Mesendoderm (in vitro differentiated cells): ENCODE results near the gene VPS54.

Experiments used
- DNase-seq: peaks from one replicate; pipeline ENCODE4 v3.0.0; 2013
- H2AK5ac ChIP-seq: 2 replicates; pipeline ENCODE4 v1.6.1; 2013; ENCODE audit warnings: low read length, inconsistent platforms
- H2BK120ac ChIP-seq: 2 replicates; pipeline ENCODE4 v1.6.1; 2013; ENCODE audit warnings: low read depth, mild to moderate bottlenecking, low read length, moderate library complexity, mixed read lengths
- H2BK15ac ChIP-seq: replicated peaks from 2 replicates; pipeline ENCODE4 v1.6.1; 2013; ENCODE audit warnings: low read depth, mild to moderate bottlenecking, moderate library complexity
- H2BK5ac ChIP-seq: 2 replicates; pipeline ENCODE4 v1.6.1; 2013; ENCODE audit warnings: low read length, inconsistent platforms
- H3K18ac ChIP-seq: 2 replicates; pipeline ENCODE4 v1.6.1; 2013; ENCODE audit warnings: mild to moderate bottlenecking, low read length, mixed read lengths
- H3K23ac ChIP-seq: one replicate; pipeline ENCODE4 v1.6.1; 2013; ENCODE audit warnings: low read length
- H3K27ac ChIP-seq: 2 replicates; pipeline ENCODE4 v1.5.1; 2013; ENCODE audit warnings: low read depth, mild to moderate bottlenecking, inconsistent platforms, low read length, moderate library complexity
- H3K27me3 ChIP-seq: 2 replicates; pipeline ENCODE4 v1.6.1; 2013; ENCODE audit warnings: low read length, control low read depth, mild to moderate bottlenecking, inconsistent platforms; ENCODE audit not compliant: insufficient read depth, poor library complexity
- H3K36me3 ChIP-seq: 2 replicates; pipeline ENCODE4 v1.6.1; 2013; ENCODE audit warnings: low read length, inconsistent platforms; ENCODE audit not compliant: control insufficient read depth, insufficient read depth
- H3K4ac ChIP-seq: one replicate; pipeline ENCODE4 v1.6.1; 2013; ENCODE audit warnings: low read depth, mild to moderate bottlenecking, low read length, moderate library complexity
- H3K4me1 ChIP-seq: 2 replicates; pipeline ENCODE4 v1.6.1; 2013; ENCODE audit warnings: low read depth, low read length, inconsistent platforms; ENCODE audit not compliant: control insufficient read depth
- H3K4me2 ChIP-seq: 2 replicates; pipeline ENCODE4 v1.6.1; 2013; ENCODE audit warnings: low read length
- H3K4me3 ChIP-seq: 2 replicates; pipeline ENCODE4 v1.5.1; 2013; ENCODE audit warnings: mild to moderate bottlenecking, low read length
- H3K56ac ChIP-seq: one replicate; pipeline ENCODE4 v1.6.1; 2013; ENCODE audit warnings: low read length
- H3K79me1 ChIP-seq: 2 replicates; pipeline ENCODE4 v1.6.1; 2013; ENCODE audit warnings: low read length, inconsistent platforms
- H3K79me2 ChIP-seq: 2 replicates; pipeline ENCODE4 v1.6.1; 2013; ENCODE audit warnings: mild to moderate bottlenecking, low read length; ENCODE audit not compliant: control insufficient read depth, insufficient read depth
- H3K9ac ChIP-seq: 2 replicates; pipeline ENCODE4 v1.6.1; 2013; ENCODE audit warnings: low read length, inconsistent platforms
- H4K5ac ChIP-seq: one replicate; pipeline ENCODE4 v1.6.1; 2013; ENCODE audit warnings: low read length
- H4K8ac ChIP-seq: one replicate; pipeline ENCODE4 v1.6.1; 2013; ENCODE audit warnings: low read depth, mild to moderate bottlenecking, control low read depth, low read length, moderate library complexity
- WGBS: extraction: QIAGEN DNeasy Blood & Tissue Kit; methylation state at CpG from one replicate; pipeline ENCODE4 v1.1.7; 2013; ENCODE audit warnings: low lambda C conversion rate, missing lambda C conversion rate; ENCODE audit not compliant: insufficient coverage; ENCODE audit errors: extremely low coverage; 5-methylcytosine and 5-hydroxymethylcytosine counted together

Gene VPS54

GRCh38 chr2:63862806-63863205, 156.4 kb downstream of the VPS54 start:
- no peak overlapping the region for H3K4me3 ChIP-seq
- peak; percentile 90 for DNase-seq
- H2BK15ac ChIP-seq = no peak overlapping the region
- H3K4me2 ChIP-seq = no peak overlapping the region
- H2AK5ac ChIP-seq = no peak overlapping the region
- no peak overlapping the region for H3K27ac ChIP-seq
- no peak overlapping the region for H2BK120ac ChIP-seq
- no peaks in the 10 kb centered on the region for H3K27me3 ChIP-seq
- H3K36me3 ChIP-seq = peaks cover 3% of the 10 kb centered on the region
- H3K4ac ChIP-seq = no peak overlapping the region
- H2BK5ac ChIP-seq = no peak overlapping the region
- no peaks in the 10 kb centered on the region for H3K79me1 ChIP-seq
- no peak overlapping the region for H3K18ac ChIP-seq
- no peak overlapping the region for H4K5ac ChIP-seq
- no peak overlapping the region for H4K8ac ChIP-seq
- H3K56ac ChIP-seq = no peak overlapping the region
- no peak overlapping the region for H3K23ac ChIP-seq
- no CpG with 5 or more reads among the region's 1 CpG for WGBS
- no peaks in the 10 kb centered on the region for H3K4me1 ChIP-seq
- H3K79me2 ChIP-seq = peaks cover 12% of the 10 kb centered on the region
- no peak overlapping the region for H3K9ac ChIP-seq

- Histone ChIP-seq H3K56ac (no peak overlapping the region), H3K4me1 (no peaks in the 10 kb centered on the region), H2AK5ac (no peak overlapping the region), H2BK5ac (no peak overlapping the region), H3K79me1 (no peaks in the 10 kb centered on the region), H3K4ac (no peak overlapping the region), H3K79me2 (peaks cover 10% of the 10 kb centered on the region), H3K18ac (no peak overlapping the region), H2BK15ac (no peak overlapping the region), H4K5ac (no peak overlapping the region), H2BK120ac (no peak overlapping the region), H3K4me3 (no peak overlapping the region), H3K27ac (no peak overlapping the region), H3K23ac (no peak overlapping the region), H3K27me3 (no peaks in the 10 kb centered on the region), H3K4me2 (no peak overlapping the region), H4K8ac (no peak overlapping the region), H3K9ac (no peak overlapping the region), H3K36me3 (peaks cover 3% of the 10 kb centered on the region)
- WGBS = no CpG with 5 or more reads among the region's 6 CpGs
- DNase-seq = peak; percentile 81
Measured at GRCh38 chr2:63861220-63861822, 157.9 kb downstream of the VPS54 start.

GRCh38 chr2:63858291-63858690, 160.9 kb downstream of the VPS54 start:
- H3K27ac ChIP-seq = no peak overlapping the region
- WGBS = no CpG with 5 or more reads among the region's 2 CpGs

GRCh38 chr2:63856303-63856603, 163.0 kb downstream of the VPS54 start:
- Histone ChIP-seq H4K8ac (no peak overlapping the region), H2AK5ac (no peak overlapping the region), H3K4me2 (no peak overlapping the region), H2BK15ac (no peak overlapping the region), H3K36me3 (peaks cover 1% of the 10 kb centered on the region), H3K4ac (no peak overlapping the region), H2BK5ac (no peak overlapping the region), H3K27ac (no peak overlapping the region), H3K79me2 (peaks cover 46% of the 10 kb centered on the region), H4K5ac (no peak overlapping the region), H3K9ac (no peak overlapping the region), H3K27me3 (no peaks in the 10 kb centered on the region), H3K23ac (no peak overlapping the region), H3K56ac (no peak overlapping the region), H3K4me1 (peaks cover 7% of the 10 kb centered on the region), H3K4me3 (no peak overlapping the region), H3K79me1 (no peaks in the 10 kb centered on the region), H2BK120ac (no peak overlapping the region), H3K18ac (no peak overlapping the region)
- WGBS = no CpG with 5 or more reads among the region's 5 CpGs
- no peak for DNase-seq

More at GRCh38 chr2:63858291-63858690, 160.9 kb downstream of the VPS54 start:
- no peak for DNase-seq
- peaks cover 26% of the 10 kb centered on the region for H3K79me2 ChIP-seq
- no peak overlapping the region for H4K5ac ChIP-seq
- H3K4ac ChIP-seq = no peak overlapping the region
- no peak overlapping the region for H3K23ac ChIP-seq
- H3K79me1 ChIP-seq = no peaks in the 10 kb centered on the region
- H3K4me1 ChIP-seq = peaks cover 2% of the 10 kb centered on the region
- no peak overlapping the region for H2BK5ac ChIP-seq
- no peak overlapping the region for H4K8ac ChIP-seq
- H3K18ac ChIP-seq = no peak overlapping the region
- no peaks in the 10 kb centered on the region for H3K27me3 ChIP-seq
- no peak overlapping the region for H2AK5ac ChIP-seq
- peaks cover 1% of the 10 kb centered on the region for H3K36me3 ChIP-seq
- no peak overlapping the region for H3K9ac ChIP-seq
- H3K4me3 ChIP-seq = no peak overlapping the region
- H3K4me2 ChIP-seq = no peak overlapping the region
- no peak overlapping the region for H2BK120ac ChIP-seq
- H3K56ac ChIP-seq = no peak overlapping the region
- H2BK15ac ChIP-seq = no peak overlapping the region

GRCh38 chr2:63855418-63856302, 163.6 kb downstream of the VPS54 start:
- no peak overlapping the region for H3K27ac ChIP-seq
- peak overlapping the region; percentile 27 for H3K4ac ChIP-seq
- no peak overlapping the region for H3K4me3 ChIP-seq
- no peak overlapping the region for H2BK5ac ChIP-seq
- no peak overlapping the region for H2AK5ac ChIP-seq
- peaks cover 7% of the 10 kb centered on the region for H3K4me1 ChIP-seq
- H3K79me2 ChIP-seq = peaks cover 50% of the 10 kb centered on the region
- peak overlapping the region; percentile 39 for H3K18ac ChIP-seq
- H3K79me1 ChIP-seq = no peaks in the 10 kb centered on the region
- no peak overlapping the region for H2BK15ac ChIP-seq
- H4K5ac ChIP-seq = no peak overlapping the region
- H3K9ac ChIP-seq = no peak overlapping the region
- H2BK120ac ChIP-seq = no peak overlapping the region
- H3K27me3 ChIP-seq = no peaks in the 10 kb centered on the region
- H3K56ac ChIP-seq = no peak overlapping the region
- no peak for DNase-seq
- no peak overlapping the region for H4K8ac ChIP-seq
- H3K36me3 ChIP-seq = peaks cover 1% of the 10 kb centered on the region
- no peak overlapping the region for H3K23ac ChIP-seq
- WGBS = no CpG with 5 or more reads among the region's 14 CpGs
- no peak overlapping the region for H3K4me2 ChIP-seq
